Endothelial cell of umbilical vein (primary cell): ENCODE measurements around the gene ALX3. TPM values are rescaled to one million over a fixed set of nuclear protein-coding genes. Genes with fewer than 3 reads are reported as not detected.

Experiments used
- BruUV-seq: library from RNA; stranded (reverse); fragments of 400-500 nt; replicated peaks from 2 replicates; lab custom pipeline; 2021; lab: Mats Ljungman, UMichigan
- CTCF ChIA-PET: fragments of 300-600, 350-600 bp; sonication (Branson Sonifier 250); formaldehyde crosslinking; loops from one replicate; lab custom pipeline; 2021; ENCODE audit warnings: antibody characterized with exemption, inconsistent platforms; lab: Charles Lee
- POLR2A ChIA-PET: fragments of 300-600, 350-600 bp; sonication (Branson Sonifier 250); formaldehyde crosslinking; loops from one replicate; lab custom pipeline; 2021; ENCODE audit warnings: antibody characterized with exemption, inconsistent platforms; lab: Charles Lee
- DNase-seq: peaks from one replicate; pipeline ENCODE4 v3.0.0-alpha.2; 2011; ENCODE audit warnings: low read depth, low spot score
- FAIRE-seq: peaks from 2 replicates; lab custom pipeline; 2011; peaks lifted over from hg19 to GRCh38; lab: Jason Lieb, UNC
- H2AFZ ChIP-seq: 2 replicates; pipeline ENCODE4 v1.6.0; 2012; ENCODE audit warnings: low read depth, low read length, control low read depth, inconsistent platforms
- H3K27ac ChIP-seq: 2 replicates; pipeline ENCODE4 v1.5.1; 2011; ENCODE audit warnings: low read depth, mild to moderate bottlenecking, control low read depth, low read length, moderate library complexity; ENCODE audit not compliant: insufficient read depth
- H3K27me3 ChIP-seq, 2 experiments: 2 replicates each; pipeline versions ENCODE4 v1.6.0 to v1.6.1; 2011; ENCODE audit warnings: low read length in 2 of 2, mixed read lengths in 1 of 2; ENCODE audit not compliant: control insufficient read depth in 2 of 2, insufficient read depth in 2 of 2
- H3K36me3 ChIP-seq, 2 experiments: 2 replicates in 1 of 2; 3 replicates in 1 of 2; pipeline ENCODE4 v1.5.1; 2011; ENCODE audit warnings: low read length in 2 of 2, mild to moderate bottlenecking in 1 of 2, moderate library complexity in 1 of 2; ENCODE audit not compliant: control insufficient read depth in 2 of 2, insufficient read depth in 2 of 2; ENCODE audit errors: extremely low read depth in 1 of 2
- H3K4me1 ChIP-seq: 3 replicates; pipeline ENCODE4 v1.5.1; 2011; ENCODE audit warnings: mild to moderate bottlenecking, low read length; ENCODE audit not compliant: control insufficient read depth, insufficient read depth; ENCODE audit errors: extremely low read depth
- H3K4me2 ChIP-seq: 2 replicates; pipeline ENCODE4 v1.6.1; 2011; ENCODE audit warnings: low read length, control low read depth, mixed read lengths; ENCODE audit not compliant: insufficient read depth
- H3K4me3 ChIP-seq, 3 experiments: fragments of 200-600 bp in 1 of 3; sonication (generic), shearing (Covaris generic) in 1 of 3; replicated peaks in 1 of 3; 2 replicates each; pipeline ENCODE4 v1.5.1; 2011 to 2016; ENCODE audit warnings: control low read depth in 3 of 3, low read length in 3 of 3, mild to moderate bottlenecking in 2 of 3, inconsistent platforms in 1 of 3, low read depth in 1 of 3, moderate library complexity in 1 of 3; ENCODE audit not compliant: insufficient read depth in 1 of 3
- H3K79me2 ChIP-seq: 2 replicates; pipeline ENCODE4 v1.6.0; 2012; ENCODE audit warnings: low read length, inconsistent platforms; ENCODE audit not compliant: control insufficient read depth, insufficient read depth
- H3K9ac ChIP-seq: replicated peaks from 2 replicates; pipeline ENCODE3; 2011; ENCODE audit warnings: low read length, control low read depth; ENCODE audit not compliant: insufficient read depth; ENCODE audit errors: extremely low read depth
- H3K9me1 ChIP-seq: replicated peaks from 3 replicates; pipeline ENCODE4 v1.6.0; 2011; ENCODE audit warnings: mild to moderate bottlenecking, low read length; ENCODE audit not compliant: control insufficient read depth, insufficient read depth; ENCODE audit errors: extremely low read depth
- H3K9me3 ChIP-seq: replicated peaks from 2 replicates; pipeline ENCODE4 v1.5.1; 2012; ENCODE audit warnings: low read length, inconsistent platforms; ENCODE audit not compliant: control insufficient read depth, insufficient read depth
- H4K20me1 ChIP-seq: replicated peaks from 2 replicates; pipeline ENCODE3; 2011; ENCODE audit warnings: mild to moderate bottlenecking, low read length; ENCODE audit not compliant: control insufficient read depth, insufficient read depth; ENCODE audit errors: extremely low read depth
- EZH2 ChIP-seq: IDR thresholded peaks from 2 replicates; pipeline ENCODE4 v1.6.1; 2012; ENCODE audit warnings: borderline replicate concordance, low read depth, mild to moderate bottlenecking, moderate library complexity, low read length, inconsistent platforms; ENCODE audit not compliant: severe bottlenecking
- FOS ChIP-seq: IDR thresholded peaks from 2 replicates; pipeline ENCODE4 v1.6.1; 2011; ENCODE audit warnings: mild to moderate bottlenecking, low read length, moderate library complexity, borderline replicate concordance; ENCODE audit not compliant: insufficient read depth
- GATA2 ChIP-seq: IDR thresholded peaks from 2 replicates; pipeline ENCODE4 v1.7.0; 2011; ENCODE audit warnings: low read depth, mild to moderate bottlenecking, moderate library complexity, mixed read lengths, low read length; ENCODE audit not compliant: insufficient read length, insufficient read depth
- JUN ChIP-seq: IDR thresholded peaks from 2 replicates; pipeline ENCODE4 v1.6.1; 2011; ENCODE audit warnings: borderline replicate concordance, low read depth; ENCODE audit not compliant: insufficient read length, insufficient read depth
- MAX ChIP-seq: IDR thresholded peaks from 2 replicates; pipeline ENCODE4 v1.6.1; 2011; ENCODE audit not compliant: insufficient read depth, insufficient read length
- MYC ChIP-seq: IDR thresholded peaks from one replicate; pipeline ENCODE4 v1.6.1; 2011; ENCODE audit warnings: mild to moderate bottlenecking, low read depth, low read length
- POLR2A ChIP-seq: IDR thresholded peaks from 2 replicates; pipeline ENCODE4 v1.6.1; 2012; ENCODE audit warnings: low read depth, mild to moderate bottlenecking, control low read depth, low read length
- POLR2AphosphoS5 ChIP-seq: IDR thresholded peaks from 2 replicates; pipeline ENCODE4 v1.6.1; 2012; ENCODE audit warnings: low read depth, mild to moderate bottlenecking, control low read depth, low read length, moderate library complexity; ENCODE audit not compliant: insufficient read depth
- dilution Hi-C: fragments of 300-500 bp; cut with MboI; formaldehyde crosslinking; loops from one replicate; pipeline ENCODE4 v1.15.0; 2019; ENCODE audit warnings: low sequenced_read_pairs; ENCODE audit not compliant: extremely low pct_ligation_motif_present
- intact Hi-C: fragments of 100-400 bp; cut with micrococcal nuclease; formaldehyde crosslinking; loops from one replicate; pipeline ENCODE4 v1.10.0; 2022
- polyA plus RNA-seq, 4 experiments: library from polyadenylated mRNA; depleted of rRNA in 3 of 4; stranded (reverse) in 3 of 4; unstranded in 1 of 4; fragments of >200 nt; gene quantifications; 2 replicates each; pipeline versions ENCODE4 v1.2.1 to v1.2.3, GENCODE V29; 2011 to 2012; ENCODE audit warnings: missing spikeins in 1 of 4
- total RNA-seq: library from RNA; stranded (reverse); gene quantifications from 2 replicates; pipeline ENCODE4 v1.2.3, GENCODE V29; 2021
- TF ChIP-seq, protein P1 (sequence below), 2 donors: IDR thresholded peaks; 1 replicate in 1 of 2; 2 replicates in 1 of 2; pipeline ENCODE4 v1.5.1; 2011; ENCODE audit warnings: low read length in 2 of 2, mild to moderate bottlenecking in 2 of 2, moderate library complexity in 2 of 2, control low read depth in 1 of 2, inconsistent platforms in 1 of 2, low read depth in 1 of 2; ENCODE audit not compliant: insufficient read depth in 1 of 2; ENCODE audit errors: extremely low read depth in 1 of 2

The ALX3 gene
- total and polyA plus RNA-seq, 2 donors (not counting 3 experiments of a cell fraction or from before 2014, with no cell fraction given) = not detected

GRCh38 chr1:110094931-110095654 lies 24.6 kb upstream of the ALX3 start:
- TF ChIP-seq POLR2A (no peak), FOS (no peak), JUN (no peak), MYC (no peak), GATA2 (no peak), POLR2AphosphoS5 (no peak), MAX (no peak), EZH2 (no peak)
- TF ChIP-seq, protein P1, sequence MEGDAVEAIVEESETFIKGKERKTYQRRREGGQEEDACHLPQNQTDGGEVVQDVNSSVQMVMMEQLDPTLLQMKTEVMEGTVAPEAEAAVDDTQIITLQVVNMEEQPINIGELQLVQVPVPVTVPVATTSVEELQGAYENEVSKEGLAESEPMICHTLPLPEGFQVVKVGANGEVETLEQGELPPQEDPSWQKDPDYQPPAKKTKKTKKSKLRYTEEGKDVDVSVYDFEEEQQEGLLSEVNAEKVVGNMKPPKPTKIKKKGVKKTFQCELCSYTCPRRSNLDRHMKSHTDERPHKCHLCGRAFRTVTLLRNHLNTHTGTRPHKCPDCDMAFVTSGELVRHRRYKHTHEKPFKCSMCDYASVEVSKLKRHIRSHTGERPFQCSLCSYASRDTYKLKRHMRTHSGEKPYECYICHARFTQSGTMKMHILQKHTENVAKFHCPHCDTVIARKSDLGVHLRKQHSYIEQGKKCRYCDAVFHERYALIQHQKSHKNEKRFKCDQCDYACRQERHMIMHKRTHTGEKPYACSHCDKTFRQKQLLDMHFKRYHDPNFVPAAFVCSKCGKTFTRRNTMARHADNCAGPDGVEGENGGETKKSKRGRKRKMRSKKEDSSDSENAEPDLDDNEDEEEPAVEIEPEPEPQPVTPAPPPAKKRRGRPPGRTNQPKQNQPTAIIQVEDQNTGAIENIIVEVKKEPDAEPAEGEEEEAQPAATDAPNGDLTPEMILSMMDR (IDR thresholded peaks at IDR 0.05; ENCODE audit: extremely low read depth in 1 of 2, insufficient read depth in 1 of 2, low read depth in 1 of 2, low read length in 2 of 2) = no peak
- H3K9me1 ChIP-seq = no peaks in the 10 kb centered on the region
- H3K4me3 ChIP-seq = no peak overlapping the region
- no TSS peak for BruUV-seq
- no peak overlapping the region for H3K4me2 ChIP-seq
- H3K4me1 ChIP-seq = no peaks in the 10 kb centered on the region
- H3K27me3 ChIP-seq = peaks cover 10 to 13% of the 10 kb centered on the region in 2 experiments
- no peak for DNase-seq
- no peak overlapping the region for H3K27ac ChIP-seq
- H3K36me3 ChIP-seq = no peaks in the 10 kb centered on the region
- H3K9ac ChIP-seq = no peak overlapping the region
- CTCF ChIA-PET = interaction anchor here (2.2 to 2.7 kb wide), 2 partner anchors 10 to 401 kb away, joined by 6 to 15 read pairs; no protein-coding TSS in a partner anchor
- no peak overlapping the region for H2AFZ ChIP-seq
- dilution Hi-C loops = no loop called here
- no peaks in the 10 kb centered on the region for H3K9me3 ChIP-seq
- POLR2A ChIA-PET = no interaction called here
- no peaks in the 10 kb centered on the region for H3K79me2 ChIP-seq
- H4K20me1 ChIP-seq = no peaks in the 10 kb centered on the region
- FAIRE-seq = no peak
- intact Hi-C loops = no loop called here
